GM21786 (cell line): Measurements from ENCODE around the gene TRAF1.

ENCODE experiments used
- ATAC-seq: cut with Tn5 transposase; IDR thresholded peaks from one replicate; pipeline ENCODE4 v1.9.1; 2021; ENCODE audit not compliant: unreplicated experiment

The TRAF1 gene

DNA sequence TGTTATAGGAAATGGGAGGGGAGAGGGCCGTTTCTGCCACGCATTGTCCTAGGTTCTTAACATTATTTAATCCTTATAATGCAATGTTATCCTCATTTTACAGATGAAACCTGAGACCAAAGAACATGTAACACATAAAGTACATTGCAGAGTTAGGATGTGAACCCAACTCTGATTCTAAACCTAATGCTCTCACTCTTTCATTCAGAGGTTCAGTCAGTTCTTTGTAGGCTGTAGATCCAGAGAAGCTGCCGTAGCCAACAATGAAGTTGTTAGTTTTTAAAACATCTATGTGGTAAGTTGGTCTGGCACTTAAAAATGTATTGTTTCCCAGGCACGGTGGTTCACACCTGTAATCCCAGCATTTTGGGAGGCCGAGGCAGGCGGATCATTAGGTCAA is 73.4 kb downstream of the TRAF1 start:
- ATAC-seq = no peak
